GM12878 (cell line): ENCODE measurements around the gene NIN. TPM values are rescaled to one million over a fixed set of nuclear protein-coding genes. Genes with fewer than 3 reads are reported as not detected.

Experiments
- ATAC-seq: fragments of 200-7000 bp; cut with Tn5 transposase; 3 replicates; pipeline ENCODE4 v1.9.1; 2020; ENCODE audit warnings: mild to moderate bottlenecking, moderate library complexity
- BruUV-seq: library from RNA; stranded (reverse); fragments of 400-500 nt; replicated peaks from 2 replicates; lab custom pipeline; 2021; lab: Mats Ljungman, UMichigan
- CTCF ChIA-PET: fragments of 300-600 bp; sonication (Branson Sonifier 250); formaldehyde crosslinking; extraction: SDS; loops from one replicate; lab custom pipeline; 2021; ENCODE audit warnings: inconsistent platforms; lab: Yijun Ruan, JAX
- POLR2A ChIA-PET: fragments of 350-600 bp; formaldehyde crosslinking; extraction: SDS; loops from one replicate; lab custom pipeline; 2021; ENCODE audit warnings: inconsistent platforms; lab: Charles Lee
- RAD21 ChIA-PET: fragments of 300-600 bp; sonication (Branson Sonifier 250); formaldehyde crosslinking; loops from one replicate; lab custom pipeline; 2023; ENCODE audit warnings: antibody characterized with exemption; ENCODE audit not compliant: unreplicated experiment; lab: Charles Lee
- SMC1A ChIA-PET: fragments of 300-600 bp; sonication (Branson Sonifier 250); formaldehyde crosslinking; loops from one replicate; lab custom pipeline; 2023; ENCODE audit not compliant: unreplicated experiment, uncharacterized antibody; lab: Charles Lee
- DNase-seq: peaks from one replicate; pipeline ENCODE4 v3.0.0-alpha.2; 2011; ENCODE audit warnings: low read depth, low spot score
- FAIRE-seq: peaks from 3 replicates; lab custom pipeline; 2011; peaks lifted over from hg19 to GRCh38; lab: Jason Lieb, UNC
- H2AFZ ChIP-seq: 2 replicates; pipeline ENCODE4 v1.6.0; 2011; ENCODE audit warnings: low read depth, low read length, control low read depth; ENCODE audit not compliant: control insufficient read depth
- H3K27ac ChIP-seq: 2 replicates; pipeline ENCODE4 v1.5.1; 2011; ENCODE audit warnings: control low read depth; ENCODE audit not compliant: control insufficient read depth, insufficient read depth
- H3K27me3 ChIP-seq, 2 experiments: replicated peaks in 1 of 2; 2 replicates each; pipeline versions ENCODE4 v1.6.0 to v1.6.1; 2011; ENCODE audit warnings: low read length in 1 of 2; ENCODE audit not compliant: control insufficient read depth in 2 of 2, insufficient read depth in 2 of 2
- H3K36me3 ChIP-seq, 2 experiments: 2 replicates each; pipeline ENCODE4 v1.5.1; 2011; ENCODE audit warnings: low read length in 1 of 2; ENCODE audit not compliant: control insufficient read depth in 2 of 2, insufficient read depth in 2 of 2
- H3K4me1 ChIP-seq: 2 replicates; pipeline ENCODE4 v1.6.1; 2011; ENCODE audit warnings: mild to moderate bottlenecking, low read length, moderate library complexity, mixed read lengths; ENCODE audit not compliant: control insufficient read depth, insufficient read depth
- H3K4me2 ChIP-seq: 2 replicates; pipeline ENCODE4 v1.6.0; 2011; ENCODE audit warnings: control low read depth; ENCODE audit not compliant: control insufficient read depth, insufficient read depth
- H3K4me3 ChIP-seq: fragments of 200-600 bp; sonication (generic); 2 replicates; pipeline ENCODE4 v1.5.1; 2016
- H3K79me2 ChIP-seq: 2 replicates; pipeline ENCODE4 v1.6.0; 2011; ENCODE audit warnings: low read length; ENCODE audit not compliant: control insufficient read depth, insufficient read depth
- H3K9ac ChIP-seq: 2 replicates; pipeline ENCODE4 v1.8.0; 2011; ENCODE audit warnings: low read length, control low read depth, mixed read lengths; ENCODE audit not compliant: control insufficient read depth, insufficient read depth
- H3K9me3 ChIP-seq: replicated peaks from 3 replicates; pipeline ENCODE4 v1.5.1; 2011; ENCODE audit warnings: mild to moderate bottlenecking, low read length; ENCODE audit not compliant: control insufficient read depth, insufficient read depth
- H4K20me1 ChIP-seq: 2 replicates; pipeline ENCODE4 v1.6.0; 2011; ENCODE audit not compliant: control insufficient read depth, insufficient read depth
- BMI1 ChIP-seq: fragments of 450-650 bp; IDR thresholded peaks from 2 replicates; pipeline ENCODE4 v1.6.1; 2016; ENCODE audit warnings: mild to moderate bottlenecking, moderate library complexity, borderline replicate concordance
- CHD2 ChIP-seq: IDR thresholded peaks from 2 replicates; pipeline ENCODE4 v1.6.1; 2011; ENCODE audit warnings: low read depth, low read length, improper control_type of control experiment, borderline replicate concordance
- CREM ChIP-seq: IDR thresholded peaks from 2 replicates; pipeline ENCODE4 v1.6.1; 2014; ENCODE audit warnings: antibody characterized with exemption, low read depth
- EGR1 ChIP-seq, 2 experiments: IDR thresholded peaks; 1 replicate in 1 of 2; 2 replicates in 1 of 2; pipeline ENCODE4 v1.6.1; 2011 to 2012; ENCODE audit warnings: low read depth in 2 of 2, low read length in 2 of 2, borderline replicate concordance in 1 of 2, mild to moderate bottlenecking in 1 of 2, moderate library complexity in 1 of 2
- EP300 ChIP-seq, 2 experiments: fragments of 150-350 bp in 1 of 2; IDR thresholded peaks; 2 replicates each; pipeline ENCODE4 v1.6.1; 2011 to 2012; ENCODE audit warnings: low read depth in 2 of 2, low read length in 2 of 2, borderline replicate concordance in 1 of 2, improper control_type of control experiment in 1 of 2, inconsistent platforms in 1 of 2; ENCODE audit not compliant: control insufficient read depth in 1 of 2
- KDM1A ChIP-seq: fragments of 200-600 bp; sonication (generic); IDR thresholded peaks from 2 replicates; pipeline ENCODE4 v1.6.1; 2016; ENCODE audit warnings: borderline replicate concordance
- MTA2 ChIP-seq: fragments of 450-650 bp; IDR thresholded peaks from 2 replicates; pipeline ENCODE4 v1.6.1; 2016; ENCODE audit warnings: low read depth, mild to moderate bottlenecking, moderate library complexity
- PBX3 ChIP-seq: IDR thresholded peaks from 2 replicates; pipeline ENCODE4 v1.6.1; 2011; ENCODE audit warnings: mild to moderate bottlenecking, low read depth, low read length, moderate library complexity; ENCODE audit not compliant: insufficient replicate concordance
- SPI1 ChIP-seq: IDR thresholded peaks from 2 replicates; pipeline ENCODE4 v1.6.1; 2011; ENCODE audit warnings: low read depth, mild to moderate bottlenecking, low read length, moderate library complexity, borderline replicate concordance; ENCODE audit not compliant: insufficient read depth
- SRF ChIP-seq, 2 experiments: IDR thresholded peaks; 2 replicates each; pipeline ENCODE4 v1.6.1; 2011; ENCODE audit warnings: low read depth in 2 of 2, low read length in 2 of 2, mild to moderate bottlenecking in 1 of 2, moderate library complexity in 1 of 2
- TCF12 ChIP-seq: IDR thresholded peaks from 2 replicates; pipeline ENCODE4 v1.6.1; 2011; ENCODE audit warnings: low read depth, mild to moderate bottlenecking, low read length
- YBX1 ChIP-seq: fragments of 450-650 bp; IDR thresholded peaks from 2 replicates; pipeline ENCODE4 v1.6.1; 2016; ENCODE audit warnings: antibody characterized with exemption
- ZNF24 ChIP-seq: fragments of 450-650 bp; IDR thresholded peaks from 2 replicates; pipeline ENCODE4 v1.6.1; 2017; ENCODE audit warnings: antibody characterized with exemption, mild to moderate bottlenecking
- WGBS: methylation state at CpG from one replicate; pipeline ENCODE4 v1.1.6; 2016; ENCODE audit warnings: low lambda C conversion rate; ENCODE audit not compliant: insufficient replicate concordance, insufficient coverage; ENCODE audit errors: missing lambda C conversion rate; 5-methylcytosine and 5-hydroxymethylcytosine counted together
- in situ Hi-C: fragments of 300-500 bp; cut with MboI; formaldehyde crosslinking; loops from 9 replicates; pipeline ENCODE4 v1.14.3; 2018; ENCODE audit warnings: mixed read lengths
- intact Hi-C: fragments of 100-400 bp; cut with micrococcal nuclease; formaldehyde crosslinking; loops from one replicate; pipeline ENCODE4 v1.14.2; 2022; ENCODE audit not compliant: unreplicated experiment
- polyA plus RNA-seq, 11 experiments: library from polyadenylated mRNA; depleted of rRNA in 4 of 11; unstranded in 6 of 11; stranded (reverse) in 5 of 11; fragments of >200 nt; fragmentation: Nextera tagmentation in 4 of 11; fragmentation: Illumina TruSeq in 1 of 11; extraction: Ambion mirVana in 4 of 11; extraction: Trizol in 1 of 11; gene quantifications; 1 replicate in 1 of 11; 2 replicates in 10 of 11; pipeline versions ENCODE4 v1.2.1 to v1.2.3, GENCODE V29; 2011 to 2016; ENCODE audit warnings: inconsistent platforms in 2 of 11, missing spikeins in 2 of 11, low read depth in 1 of 11
- total RNA-seq, 4 experiments: library from RNA; depleted of rRNA in 3 of 4; stranded (reverse); fragments of >200 nt in 3 of 4; fragmentation: Illumina TruSeq in 1 of 4; extraction: Trizol in 1 of 4; gene quantifications; 2 replicates each; pipeline versions ENCODE4 v1.2.1 to v1.2.3, GENCODE V29; 2013 to 2021
- TF ChIP-seq, protein P1 (sequence below): IDR thresholded peaks from 2 replicates; pipeline ENCODE4 v1.6.1; 2012; ENCODE audit warnings: low read depth, low read length, improper control_type of control experiment

The NIN gene
- total and polyA plus RNA-seq, 10 of the 15 experiments (the other 5 are each of a cell fraction or from before 2014, with no cell fraction given) = 16.2 to 135 (median 70.3) TPM

DNA sequence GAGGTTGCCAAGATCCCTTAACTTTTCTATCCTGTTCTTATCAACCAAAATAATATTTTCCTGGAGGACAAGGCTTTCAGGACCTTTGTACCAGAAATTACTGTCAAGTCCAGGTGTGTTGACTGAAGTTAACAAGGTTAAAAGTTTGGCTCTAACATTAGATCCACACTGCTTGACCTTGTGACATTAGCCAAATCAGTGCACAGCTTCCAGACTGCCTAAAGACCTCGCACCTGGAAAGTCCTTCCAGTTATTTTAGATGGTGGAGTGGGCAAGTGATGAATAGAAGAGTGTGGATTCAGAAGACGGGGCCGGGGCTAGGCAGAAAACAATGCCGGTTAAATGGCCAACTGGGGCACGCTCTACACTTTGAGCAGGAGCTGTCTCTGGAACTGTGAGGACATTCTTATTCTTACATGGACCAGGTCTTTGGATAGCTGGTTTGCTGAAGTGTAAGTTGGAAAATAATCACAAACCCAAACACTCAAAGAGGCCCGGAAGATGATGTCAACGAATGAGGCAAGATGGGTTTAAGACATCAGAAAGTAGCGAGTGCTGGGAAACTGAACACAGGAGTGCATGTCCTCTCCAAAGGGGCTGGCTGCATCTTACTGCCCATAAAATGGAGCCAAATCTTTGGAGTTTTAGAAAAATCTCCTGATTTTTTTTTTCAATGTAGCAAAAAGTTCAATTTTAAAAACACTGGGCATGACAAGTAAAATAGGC lies 56.3 kb downstream of the NIN start:
- no peak overlapping the region for H3K27ac ChIP-seq
- no peak overlapping the region for H3K4me3 ChIP-seq
- in situ Hi-C loops = loop anchor here (5.0 kb wide), 2 partner anchors 172 to 232 kb away; no protein-coding TSS in a partner anchor
- ATAC-seq = no peak
- H3K27me3 ChIP-seq = no peaks in the 10 kb centered on the region
- ChIA-PET RAD21 (interaction anchor here (0.6 to 7.4 kb wide), 27 partner anchors 8 to 432 kb away, joined by 3 to 186 read pairs (median 8); partner anchors contain the start of gene NIN), SMC1A (interaction anchor here (0.5 to 11.8 kb wide), 22 partner anchors 10 to 431 kb away, joined by 3 to 229 read pairs (median 7); no protein-coding TSS in a partner anchor), POLR2A (interaction anchor here (1.4 kb wide), 1 partner anchor 86 kb away, joined by 4 read pairs; no protein-coding TSS in a partner anchor), CTCF (interaction anchor here (0.7 to 8.5 kb wide), 39 partner anchors 10 to 751 kb away, joined by 3 to 317 read pairs (median 8); no protein-coding TSS in a partner anchor)
- no peak for DNase-seq
- no peaks in the 10 kb centered on the region; the same call in 1 of the 2 replicates for H4K20me1 ChIP-seq
- H3K9me3 ChIP-seq = no peaks in the 10 kb centered on the region
- BruUV-seq = no TSS peak
- H3K79me2 ChIP-seq = peaks cover 2% of the 10 kb centered on the region
- H3K36me3 ChIP-seq = peaks cover 20 to 54% of the 10 kb centered on the region in 2 experiments
- intact Hi-C loops = loop anchor here (5.0 kb wide), 1 partner anchor 152 kb away; no protein-coding TSS in a partner anchor
- H3K9ac ChIP-seq = no peak overlapping the region
- WGBS = 97% methylated on average over 8 of the region's 8 CpGs
- no peak for FAIRE-seq
- no peak for TF ChIP-seq EP300 (IDR thresholded peaks at IDR 0.05; ENCODE audit: borderline replicate concordance in 1 of 2, control insufficient read depth in 1 of 2, low read depth in 2 of 2, low read length in 2 of 2)
- no peak for TF ChIP-seq CREM
- TF ChIP-seq SPI1 = no peak
- TF ChIP-seq CHD2 = no peak
- TF ChIP-seq BMI1 = no peak
- no peak for TF ChIP-seq EGR1 (IDR thresholded peaks at IDR 0.05; ENCODE audit: borderline replicate concordance in 1 of 2, low read depth in 2 of 2, low read length in 2 of 2)
- TF ChIP-seq KDM1A = no peak
- TF ChIP-seq, protein P1, sequence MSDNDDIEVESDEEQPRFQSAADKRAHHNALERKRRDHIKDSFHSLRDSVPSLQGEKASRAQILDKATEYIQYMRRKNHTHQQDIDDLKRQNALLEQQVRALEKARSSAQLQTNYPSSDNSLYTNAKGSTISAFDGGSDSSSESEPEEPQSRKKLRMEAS = no peak
- no peak for TF ChIP-seq ZNF24
- no peak for TF ChIP-seq SRF (IDR thresholded peaks at IDR 0.05; ENCODE audit: low read depth in 2 of 2, low read length in 2 of 2)
- no peak for TF ChIP-seq TCF12
- no peak for TF ChIP-seq YBX1
- no peak for TF ChIP-seq MTA2
- TF ChIP-seq PBX3 = no peak
- H2AFZ ChIP-seq = no peak overlapping the region
- no peaks in the 10 kb centered on the region; the same call in 1 of the 2 replicates for H3K4me1 ChIP-seq
- H3K4me2 ChIP-seq = no peak overlapping the region
